Endothelial cell of umbilical vein (primary cell): ENCODE measurements around the gene UNC93B1.
A peak's percentile ranks its signal among the peaks of the same experiment; 100 is the strongest.

Source experiments
- EZH2 ChIP-seq: IDR thresholded peaks from 2 replicates; pipeline ENCODE4 v1.6.1; 2012; ENCODE audit warnings: borderline replicate concordance, low read depth, mild to moderate bottlenecking, moderate library complexity, low read length, inconsistent platforms; ENCODE audit not compliant: severe bottlenecking
- GATA2 ChIP-seq: IDR thresholded peaks from 2 replicates; pipeline ENCODE4 v1.7.0; 2011; ENCODE audit warnings: low read depth, mild to moderate bottlenecking, moderate library complexity, mixed read lengths, low read length; ENCODE audit not compliant: insufficient read length, insufficient read depth
- MAX ChIP-seq: IDR thresholded peaks from 2 replicates; pipeline ENCODE4 v1.6.1; 2011; ENCODE audit not compliant: insufficient read depth, insufficient read length
- POLR2A ChIP-seq: IDR thresholded peaks from 2 replicates; pipeline ENCODE4 v1.6.1; 2012; ENCODE audit warnings: low read depth, mild to moderate bottlenecking, control low read depth, low read length
- POLR2AphosphoS5 ChIP-seq: IDR thresholded peaks from 2 replicates; pipeline ENCODE4 v1.6.1; 2012; ENCODE audit warnings: low read depth, mild to moderate bottlenecking, control low read depth, low read length, moderate library complexity; ENCODE audit not compliant: insufficient read depth
- TF ChIP-seq, protein P1 (sequence below), 2 donors: IDR thresholded peaks; 1 replicate in 1 of 2; 2 replicates in 1 of 2; pipeline ENCODE4 v1.5.1; 2011; ENCODE audit warnings: low read length in 2 of 2, mild to moderate bottlenecking in 2 of 2, moderate library complexity in 2 of 2, control low read depth in 1 of 2, inconsistent platforms in 1 of 2, low read depth in 1 of 2; ENCODE audit not compliant: insufficient read depth in 1 of 2; ENCODE audit errors: extremely low read depth in 1 of 2

- TF ChIP-seq, protein P1, sequence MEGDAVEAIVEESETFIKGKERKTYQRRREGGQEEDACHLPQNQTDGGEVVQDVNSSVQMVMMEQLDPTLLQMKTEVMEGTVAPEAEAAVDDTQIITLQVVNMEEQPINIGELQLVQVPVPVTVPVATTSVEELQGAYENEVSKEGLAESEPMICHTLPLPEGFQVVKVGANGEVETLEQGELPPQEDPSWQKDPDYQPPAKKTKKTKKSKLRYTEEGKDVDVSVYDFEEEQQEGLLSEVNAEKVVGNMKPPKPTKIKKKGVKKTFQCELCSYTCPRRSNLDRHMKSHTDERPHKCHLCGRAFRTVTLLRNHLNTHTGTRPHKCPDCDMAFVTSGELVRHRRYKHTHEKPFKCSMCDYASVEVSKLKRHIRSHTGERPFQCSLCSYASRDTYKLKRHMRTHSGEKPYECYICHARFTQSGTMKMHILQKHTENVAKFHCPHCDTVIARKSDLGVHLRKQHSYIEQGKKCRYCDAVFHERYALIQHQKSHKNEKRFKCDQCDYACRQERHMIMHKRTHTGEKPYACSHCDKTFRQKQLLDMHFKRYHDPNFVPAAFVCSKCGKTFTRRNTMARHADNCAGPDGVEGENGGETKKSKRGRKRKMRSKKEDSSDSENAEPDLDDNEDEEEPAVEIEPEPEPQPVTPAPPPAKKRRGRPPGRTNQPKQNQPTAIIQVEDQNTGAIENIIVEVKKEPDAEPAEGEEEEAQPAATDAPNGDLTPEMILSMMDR (IDR thresholded peaks at IDR 0.05; ENCODE audit: extremely low read depth in 1 of 2, insufficient read depth in 1 of 2, low read depth in 1 of 2, low read length in 2 of 2), result no peak
- TF ChIP-seq GATA2 (no peak), POLR2A (peak; percentile 76), POLR2AphosphoS5 (peak; percentile 64), MAX (no peak), EZH2 (no peak)
These were observed 36.4 kb upstream of the UNC93B1 start for GRCh38 chr11:68040101-68040956.
